ENCODE measurements around the gene CDC14A.

DNA sequence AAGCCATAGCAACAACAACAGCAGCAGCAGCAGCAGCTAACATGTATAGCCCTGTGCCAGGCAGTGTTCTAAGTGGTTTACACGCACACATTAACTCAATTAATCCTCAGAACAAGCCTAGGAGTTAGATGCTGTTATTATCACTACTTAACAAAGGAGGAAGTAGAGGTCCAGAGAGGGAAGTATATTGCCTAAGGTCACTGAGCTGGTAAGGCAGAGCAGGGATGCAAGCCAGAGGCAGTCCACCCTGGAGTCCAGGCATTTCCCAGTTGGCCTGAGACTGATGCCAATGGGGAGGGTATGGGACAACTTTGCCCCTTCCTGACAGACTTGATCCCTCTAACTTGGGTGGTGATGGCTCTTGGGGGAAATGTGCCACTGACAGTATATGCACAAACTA, 6.8 kb downstream of the CDC14A start:
- TF ChIP-seq POLR2AphosphoS5 (IDR thresholded peaks at IDR 0.05) = no peak
- TF ChIP-seq POLR2A (IDR thresholded peaks at IDR 0.05; ENCODE audit: low read depth) = no peak
- TF ChIP-seq, protein P1, sequence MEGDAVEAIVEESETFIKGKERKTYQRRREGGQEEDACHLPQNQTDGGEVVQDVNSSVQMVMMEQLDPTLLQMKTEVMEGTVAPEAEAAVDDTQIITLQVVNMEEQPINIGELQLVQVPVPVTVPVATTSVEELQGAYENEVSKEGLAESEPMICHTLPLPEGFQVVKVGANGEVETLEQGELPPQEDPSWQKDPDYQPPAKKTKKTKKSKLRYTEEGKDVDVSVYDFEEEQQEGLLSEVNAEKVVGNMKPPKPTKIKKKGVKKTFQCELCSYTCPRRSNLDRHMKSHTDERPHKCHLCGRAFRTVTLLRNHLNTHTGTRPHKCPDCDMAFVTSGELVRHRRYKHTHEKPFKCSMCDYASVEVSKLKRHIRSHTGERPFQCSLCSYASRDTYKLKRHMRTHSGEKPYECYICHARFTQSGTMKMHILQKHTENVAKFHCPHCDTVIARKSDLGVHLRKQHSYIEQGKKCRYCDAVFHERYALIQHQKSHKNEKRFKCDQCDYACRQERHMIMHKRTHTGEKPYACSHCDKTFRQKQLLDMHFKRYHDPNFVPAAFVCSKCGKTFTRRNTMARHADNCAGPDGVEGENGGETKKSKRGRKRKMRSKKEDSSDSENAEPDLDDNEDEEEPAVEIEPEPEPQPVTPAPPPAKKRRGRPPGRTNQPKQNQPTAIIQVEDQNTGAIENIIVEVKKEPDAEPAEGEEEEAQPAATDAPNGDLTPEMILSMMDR (IDR thresholded peaks at IDR 0.05) = no peak
- no peak for TF ChIP-seq EP300 (IDR thresholded peaks at IDR 0.05)
